HEK293 (cell line): ENCODE results near the gene DCTN2.
A peak's percentile ranks its signal among the peaks of the same experiment; 100 is the strongest.
"Not testable (repeated sequence)": the region's sequence is repeated elsewhere in the genome, so short reads cannot be mapped to it uniquely, and the experiment has no call there.

Experiments used
- CTCF ChIA-PET: fragments of 350-600 bp; formaldehyde crosslinking; extraction: SDS; loops from one replicate; lab custom pipeline; 2021; ENCODE audit warnings: antibody characterized with exemption; lab: Yijun Ruan, JAX
- POLR2A ChIA-PET: fragments of 300-600 bp; formaldehyde crosslinking; extraction: SDS; loops from one replicate; lab custom pipeline; 2020; ENCODE audit warnings: antibody characterized with exemption, inconsistent platforms; lab: Yijun Ruan, JAX
- H3K27ac ChIP-seq: fragments of 200-500 bp; sonication (Bioruptor generic); 2 replicates; pipeline ENCODE4 v1.5.1; 2014; ENCODE audit warnings: low read depth, low read length, control low read depth, inconsistent platforms; ENCODE audit errors: extremely low read depth
- H3K36me3 ChIP-seq, 2 experiments: fragments of 200-500 bp in 1 of 2; sonication (Bioruptor generic) in 1 of 2; 1 replicate in 1 of 2; 2 replicates in 1 of 2; pipeline ENCODE4 v1.5.1; 2014 to 2017; ENCODE audit warnings: inconsistent platforms in 2 of 2, low read length in 2 of 2; ENCODE audit not compliant: control insufficient read depth in 2 of 2, insufficient read depth in 1 of 2
- H3K4me1 ChIP-seq: fragments of 200-500 bp; sonication (Bioruptor generic); 2 replicates; pipeline ENCODE4 v1.5.1; 2014; ENCODE audit warnings: mild to moderate bottlenecking, low read length, inconsistent platforms; ENCODE audit not compliant: control insufficient read depth, insufficient read depth
- H3K4me3 ChIP-seq: 2 replicates; pipeline ENCODE4 v1.5.1; 2011; ENCODE audit warnings: low read depth, mild to moderate bottlenecking, control low read depth, low read length, moderate library complexity
- H3K9me3 ChIP-seq: fragments of 200-500 bp; sonication (Bioruptor generic); 2 replicates; pipeline ENCODE4 v1.5.1; 2014; ENCODE audit warnings: low read depth, low read length, inconsistent platforms; ENCODE audit not compliant: control insufficient read depth, insufficient read depth
- GLIS1 ChIP-seq: fragments of 450-650 bp; formaldehyde crosslinking; IDR thresholded peaks from 2 replicates; pipeline ENCODE4 v1.5.1; 2016; ENCODE audit warnings: missing biosample characterization, missing genetic modification characterization
- IKZF3 ChIP-seq: fragments of 450-650 bp; IDR thresholded peaks from 2 replicates; pipeline ENCODE4 v1.5.0; 2018; ENCODE audit warnings: missing biosample characterization, mild to moderate bottlenecking, missing genetic modification characterization, moderate library complexity
- KLF7 ChIP-seq: fragments of 450-650 bp; formaldehyde crosslinking; IDR thresholded peaks from 2 replicates; pipeline ENCODE4 v1.5.1; 2016; ENCODE audit warnings: missing biosample characterization, missing genetic modification characterization, borderline replicate concordance
- PBX3 ChIP-seq: sonication (generic); formaldehyde crosslinking; IDR thresholded peaks from 2 replicates; pipeline ENCODE4 v1.8.1; 2022; ENCODE audit warnings: mild to moderate bottlenecking, moderate library complexity, missing genetic modification reagents
- SCRT2 ChIP-seq: fragments of 450-650 bp; formaldehyde crosslinking; IDR thresholded peaks from 2 replicates; pipeline ENCODE4 v1.5.1; 2016; ENCODE audit warnings: missing biosample characterization, missing genetic modification characterization
- SETDB1 ChIP-seq: IDR thresholded peaks from one replicate; pipeline ENCODE4 v1.6.1; 2017; ENCODE audit warnings: mild to moderate bottlenecking, low read length, moderate library complexity, mixed read lengths; ENCODE audit not compliant: insufficient read length
- TCF7L2 ChIP-seq: IDR thresholded peaks from 2 replicates; pipeline ENCODE4 v1.6.1; 2011; ENCODE audit warnings: low read depth, mild to moderate bottlenecking, inconsistent platforms, low read length, moderate library complexity, borderline replicate concordance
- ZBTB48 ChIP-seq: fragments of 450-650 bp; formaldehyde crosslinking; IDR thresholded peaks from 2 replicates; pipeline ENCODE4 v1.5.1; 2016; ENCODE audit warnings: missing biosample characterization, missing genetic modification characterization
- ZIC2 ChIP-seq: fragments of 450-650 bp; formaldehyde crosslinking; IDR thresholded peaks from 2 replicates; pipeline ENCODE4 v1.5.1; 2016; ENCODE audit warnings: missing biosample characterization, missing genetic modification characterization
- ZNF138 ChIP-seq: fragments of 450-650 bp; formaldehyde crosslinking; IDR thresholded peaks from 2 replicates; pipeline ENCODE4 v1.5.1; 2016; ENCODE audit warnings: missing biosample characterization, missing genetic modification characterization, borderline replicate concordance
- ZNF140 ChIP-seq: fragments of 450-650 bp; formaldehyde crosslinking; IDR thresholded peaks from 2 replicates; pipeline ENCODE4 v1.5.1; 2016; ENCODE audit warnings: missing biosample characterization, missing genetic modification characterization
- ZNF18 ChIP-seq: fragments of 450-650 bp; formaldehyde crosslinking; IDR thresholded peaks from 2 replicates; pipeline ENCODE4 v1.5.1; 2016; ENCODE audit warnings: missing biosample characterization, missing genetic modification characterization
- ZNF280C ChIP-seq: fragments of 450-650 bp; formaldehyde crosslinking; IDR thresholded peaks from 2 replicates; pipeline ENCODE4 v1.5.1; 2016; ENCODE audit warnings: missing biosample characterization, missing genetic modification characterization
- ZNF311 ChIP-seq: fragments of 450-650 bp; formaldehyde crosslinking; IDR thresholded peaks from 2 replicates; pipeline ENCODE4 v1.5.1; 2017; ENCODE audit warnings: missing biosample characterization, missing genetic modification characterization, borderline replicate concordance
- ZNF341 ChIP-seq: fragments of 450-650 bp; formaldehyde crosslinking; IDR thresholded peaks from 2 replicates; pipeline ENCODE4; 2016; ENCODE audit warnings: low read depth, missing biosample characterization, missing genetic modification characterization
- ZNF394 ChIP-seq: fragments of 450-650 bp; formaldehyde crosslinking; IDR thresholded peaks from 2 replicates; pipeline ENCODE4 v1.5.1; 2016; ENCODE audit warnings: missing biosample characterization, missing genetic modification characterization, mild to moderate bottlenecking, moderate library complexity, borderline replicate concordance
- ZNF600 ChIP-seq: fragments of 450-650 bp; formaldehyde crosslinking; IDR thresholded peaks from 2 replicates; pipeline ENCODE4 v1.5.1; 2016; ENCODE audit warnings: missing biosample characterization, missing genetic modification characterization
- ZNF664 ChIP-seq: fragments of 450-650 bp; formaldehyde crosslinking; IDR thresholded peaks from 2 replicates; pipeline ENCODE4 v1.5.1; 2016; ENCODE audit warnings: missing biosample characterization, missing genetic modification characterization
- ZNF776 ChIP-seq: fragments of 450-650 bp; formaldehyde crosslinking; IDR thresholded peaks from 2 replicates; pipeline ENCODE4 v1.5.0; 2017; ENCODE audit warnings: missing biosample characterization, missing genetic modification characterization, borderline replicate concordance
- ZNF843 ChIP-seq: fragments of 450-650 bp; formaldehyde crosslinking; IDR thresholded peaks from 2 replicates; pipeline ENCODE4 v1.5.1; 2016; ENCODE audit warnings: missing biosample characterization, missing genetic modification characterization

The DCTN2 gene

GRCh38 chr12:57514720-57515407 lies 32.1 kb downstream of the DCTN2 start:
- H3K36me3 ChIP-seq: peaks cover 48 to 90% of the 10 kb centered on the region in 2 experiments
- no peak overlapping the region for H3K4me3 ChIP-seq
- no peak overlapping the region; the same call in 1 of the 2 replicates for H3K27ac ChIP-seq
- ChIA-PET CTCF (interaction anchor here (0.5 to 0.9 kb wide), 3 partner anchors 18 to 59 kb away, joined by 3 to 4 read pairs (median 4); no protein-coding TSS in a partner anchor), POLR2A (interaction anchor here (1.0 to 2.4 kb wide), 4 partner anchors 11 to 18 kb away, joined by 3 to 15 read pairs (median 3); no protein-coding TSS in a partner anchor)
- H3K4me1 ChIP-seq: no peaks in the 10 kb centered on the region
- no peaks in the 10 kb centered on the region for H3K9me3 ChIP-seq
- TF ChIP-seq ZNF664 (tag by site-specific recombination) (no peak), ZNF280C (tag by site-specific recombination) (no peak), ZNF843 (tag by site-specific recombination) (no peak), ZNF138 (tag by site-specific recombination) (no peak), ZNF140 (tag by site-specific recombination) (no peak), KLF7 (tag by site-specific recombination) (no peak), ZIC2 (tag by site-specific recombination) (peak; percentile 95), IKZF3 (tag by site-specific recombination) (no peak), ZNF341 (tag by site-specific recombination) (peak; percentile 33; the same call in 1 of the 2 replicates), ZBTB48 (tag by site-specific recombination) (no peak)

GRCh38 chr12:57514246-57514645 lies 32.7 kb downstream of the DCTN2 start:
- not testable (repeated sequence) for H3K4me3 ChIP-seq, H3K9me3 ChIP-seq, H3K4me1 ChIP-seq, H3K27ac ChIP-seq
- POLR2A ChIA-PET: interaction anchor here (1.0 to 1.5 kb wide), 3 partner anchors 10 to 17 kb away, joined by 3 read pairs; no protein-coding TSS in a partner anchor
- H3K36me3 ChIP-seq: peaks cover 51 to 94% of the 10 kb centered on the region in 2 experiments
- CTCF ChIA-PET: interaction anchor here (0.5 to 0.7 kb wide), 2 partner anchors 17 to 23 kb away, joined by 4 read pairs; no protein-coding TSS in a partner anchor

- not testable (repeated sequence) for H3K9me3 ChIP-seq, H3K27ac ChIP-seq, H3K4me3 ChIP-seq, H3K4me1 ChIP-seq
- H3K36me3 ChIP-seq: peaks cover 55 to 93% of the 10 kb centered on the region in 2 experiments
- CTCF ChIA-PET: interaction anchor here (0.7 kb wide), 2 partner anchors 23 to 38 kb away, joined by 4 read pairs; no protein-coding TSS in a partner anchor
- POLR2A ChIA-PET: interaction anchor here (1.0 kb wide), 1 partner anchor 9 kb away, joined by 3 read pairs; no protein-coding TSS in a partner anchor
Measured at GRCh38 chr12:57513677-57514076, 33.3 kb downstream of the DCTN2 start.

- ChIA-PET CTCF (interaction anchor here (0.7 kb wide), 1 partner anchor 38 kb away, joined by 4 read pairs; no protein-coding TSS in a partner anchor), POLR2A (no interaction called here)
- Histone ChIP-seq H3K27ac (no peak overlapping the region), H3K9me3 (no peaks in the 10 kb centered on the region), H3K4me3 (no peak overlapping the region), H3K4me1 (no peaks in the 10 kb centered on the region), H3K36me3 (peaks cover 55 to 91% of the 10 kb centered on the region in 2 experiments)
- TF ChIP-seq SETDB1 (no peak), TCF7L2 (no peak), GLIS1 (tag by site-specific recombination) (no peak), ZNF311 (tag by site-specific recombination) (no peak), PBX3 (CRISPR knock-in tag) (no peak), ZNF394 (tag by site-specific recombination) (no peak), ZNF18 (tag by site-specific recombination) (no peak), ZNF776 (tag by site-specific recombination) (no peak), ZNF600 (tag by site-specific recombination) (no peak), SCRT2 (tag by site-specific recombination) (no peak), ZNF341 (tag by site-specific recombination) (no peak)
Measured at GRCh38 chr12:57513266-57513665, 33.7 kb downstream of the DCTN2 start.
